Activated CD8-positive, alpha-beta memory T cell treated with anti-CD3 and anti-CD28 coated beads for 48 hours (primary cell): ENCODE results near the gene GGA2.
"Not testable (repeated sequence)": the region's sequence is repeated elsewhere in the genome, so short reads cannot be mapped to it uniquely, and the experiment has no call there.

Source experiments
- DNase-seq, 3 experiments: peaks; one replicate each; pipeline ENCODE4 v3.0.0-alpha.2; 2020; ENCODE audit warnings: low read depth in 2 of 3, low spot score in 2 of 3

Gene GGA2, protein sequence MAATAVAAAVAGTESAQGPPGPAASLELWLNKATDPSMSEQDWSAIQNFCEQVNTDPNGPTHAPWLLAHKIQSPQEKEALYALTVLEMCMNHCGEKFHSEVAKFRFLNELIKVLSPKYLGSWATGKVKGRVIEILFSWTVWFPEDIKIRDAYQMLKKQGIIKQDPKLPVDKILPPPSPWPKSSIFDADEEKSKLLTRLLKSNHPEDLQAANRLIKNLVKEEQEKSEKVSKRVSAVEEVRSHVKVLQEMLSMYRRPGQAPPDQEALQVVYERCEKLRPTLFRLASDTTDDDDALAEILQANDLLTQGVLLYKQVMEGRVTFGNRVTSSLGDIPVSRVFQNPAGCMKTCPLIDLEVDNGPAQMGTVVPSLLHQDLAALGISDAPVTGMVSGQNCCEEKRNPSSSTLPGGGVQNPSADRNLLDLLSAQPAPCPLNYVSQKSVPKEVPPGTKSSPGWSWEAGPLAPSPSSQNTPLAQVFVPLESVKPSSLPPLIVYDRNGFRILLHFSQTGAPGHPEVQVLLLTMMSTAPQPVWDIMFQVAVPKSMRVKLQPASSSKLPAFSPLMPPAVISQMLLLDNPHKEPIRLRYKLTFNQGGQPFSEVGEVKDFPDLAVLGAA

DNA sequence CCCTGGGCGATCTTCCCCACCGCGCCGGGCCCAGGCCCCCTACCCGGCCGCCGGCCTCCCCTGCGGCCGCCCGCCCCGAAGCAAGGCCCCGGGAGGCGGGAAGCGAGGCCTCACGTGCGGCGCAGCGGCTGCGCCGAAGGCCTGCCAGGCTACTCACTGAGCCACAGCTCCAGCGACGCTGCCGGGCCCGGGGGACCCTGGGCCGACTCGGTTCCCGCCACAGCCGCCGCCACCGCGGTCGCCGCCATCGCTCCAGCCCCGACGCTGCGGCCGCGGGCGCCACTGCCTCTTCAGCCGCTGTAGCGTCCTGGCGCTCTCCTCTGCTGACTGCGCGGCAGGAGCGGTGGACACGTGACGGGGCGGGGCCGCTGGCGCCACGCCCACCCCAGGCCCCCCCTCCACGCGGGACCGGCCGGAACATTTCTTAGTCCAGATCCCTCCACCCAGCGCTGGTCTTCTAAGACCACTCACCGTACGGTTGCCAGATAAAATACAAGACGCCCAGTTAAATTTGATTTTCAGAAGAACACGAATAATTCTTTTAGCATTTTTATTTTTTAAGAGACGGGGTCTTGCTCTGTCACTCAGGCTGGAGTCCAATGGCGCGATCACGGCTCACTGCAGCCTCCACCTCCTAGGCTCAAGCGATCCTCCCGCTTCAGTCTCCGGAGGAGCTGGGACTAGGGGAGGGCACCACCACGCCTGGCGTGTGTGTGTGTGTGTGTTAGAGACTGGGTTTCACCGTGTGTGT is at the start of gene GGA2:
GGA2 (minus strand) TSS at position 331 of the 751 bp plus-strand sequence; CDS start at position 248, 83 bp downstream.
- peak; percentile 65 to 70 (median 66) for DNase-seq

DNA sequence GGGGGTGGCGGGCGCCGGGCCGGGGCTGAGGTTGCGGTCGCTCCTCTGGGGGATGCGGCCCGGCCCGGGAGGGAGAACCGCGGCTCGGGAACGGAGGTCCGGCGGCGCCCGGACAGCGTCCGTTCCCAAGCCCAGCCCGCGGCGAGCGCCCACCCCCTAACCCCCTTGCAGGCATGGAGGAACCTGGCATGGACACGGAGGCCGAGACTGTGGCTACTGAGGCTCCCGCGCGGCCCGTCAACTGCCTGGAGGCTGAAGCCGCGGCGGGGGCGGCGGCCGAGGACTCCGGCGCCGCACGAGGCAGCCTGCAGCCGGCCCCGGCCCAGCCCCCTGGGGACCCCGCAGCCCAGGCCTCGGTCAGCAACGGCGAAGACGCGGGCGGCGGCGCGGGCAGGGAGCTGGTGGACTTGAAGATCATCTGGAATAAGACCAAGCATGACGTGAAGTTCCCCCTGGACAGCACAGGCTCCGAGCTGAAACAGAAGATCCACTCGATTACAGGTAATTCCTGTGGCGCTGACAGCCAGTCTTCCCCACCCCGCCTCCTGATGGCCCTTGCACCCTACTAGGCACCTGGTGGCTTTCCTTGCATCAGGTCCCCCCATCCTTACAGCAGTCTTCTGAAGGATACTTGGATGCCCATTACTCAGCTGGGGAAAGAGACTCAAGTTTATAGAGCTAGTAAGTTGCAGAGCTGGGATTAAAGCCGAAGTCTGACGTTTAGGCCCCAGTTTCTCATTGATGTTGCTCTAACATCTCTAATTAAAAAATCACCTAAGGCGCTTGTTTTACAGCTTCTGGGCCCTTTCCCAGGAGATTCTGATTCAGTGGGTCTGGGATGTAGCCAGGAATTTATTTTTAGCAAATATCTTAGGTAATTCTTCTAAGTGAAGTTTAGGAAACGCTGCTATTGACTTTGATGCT is 47.7 kb upstream of the GGA2 start:
- peak in 1 of 3 experiments; percentile 2 for DNase-seq

DNA sequence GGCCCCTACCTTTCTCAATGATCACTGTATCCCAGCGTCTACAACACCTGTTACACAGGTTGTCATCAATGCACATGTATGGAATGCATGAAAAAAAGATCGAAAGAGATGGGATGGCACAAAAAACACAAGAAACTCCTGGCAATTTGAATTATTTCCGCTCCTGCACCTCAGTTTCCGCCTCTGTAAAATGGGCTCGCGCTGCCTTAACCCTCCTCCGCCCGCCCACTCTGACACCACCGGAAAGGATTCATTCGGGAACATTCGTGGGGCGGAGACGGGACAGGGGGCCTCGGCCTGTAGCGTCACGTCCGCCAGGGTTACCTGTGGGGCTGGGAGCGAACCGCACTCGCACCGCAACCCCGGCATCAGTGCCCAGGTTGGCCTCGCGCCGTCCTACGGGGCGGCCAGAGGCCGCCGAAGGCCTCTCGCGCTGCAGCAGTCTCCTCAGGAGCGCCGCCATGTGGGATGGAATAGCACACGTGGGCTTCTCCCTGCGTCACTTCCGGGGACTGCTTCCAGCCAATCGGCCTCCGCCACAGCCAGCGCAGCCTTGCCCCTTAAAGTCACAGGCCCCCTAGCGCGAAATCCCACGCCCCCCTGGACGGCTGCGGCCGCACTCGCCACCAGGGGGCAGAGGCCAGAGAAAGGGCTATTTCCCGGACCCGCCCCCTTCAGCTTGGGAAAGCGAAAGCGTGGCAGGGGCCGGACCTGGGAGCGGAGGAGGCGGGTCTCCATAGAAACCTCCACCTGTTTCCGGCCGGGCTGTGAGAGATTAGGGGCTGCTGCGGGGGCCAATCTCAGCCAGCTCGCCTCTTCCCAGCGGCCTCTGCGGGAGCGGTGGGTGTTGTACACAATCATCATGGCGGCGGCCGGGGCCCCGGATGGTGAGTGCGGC is 46.8 kb upstream of the GGA2 start, which contains the start of the genes EARS2 and UBFD1:
EARS2 (minus strand) TSS at position 470 of the 898 bp plus-strand sequence; CDS start at position 463, 7 bp downstream.
UBFD1 (plus strand) TSS at position 847 of the 898 bp plus-strand sequence; CDS start at position 863, 16 bp downstream.
- DNase-seq, result peak; percentile 95 to 99 (median 97)

DNA sequence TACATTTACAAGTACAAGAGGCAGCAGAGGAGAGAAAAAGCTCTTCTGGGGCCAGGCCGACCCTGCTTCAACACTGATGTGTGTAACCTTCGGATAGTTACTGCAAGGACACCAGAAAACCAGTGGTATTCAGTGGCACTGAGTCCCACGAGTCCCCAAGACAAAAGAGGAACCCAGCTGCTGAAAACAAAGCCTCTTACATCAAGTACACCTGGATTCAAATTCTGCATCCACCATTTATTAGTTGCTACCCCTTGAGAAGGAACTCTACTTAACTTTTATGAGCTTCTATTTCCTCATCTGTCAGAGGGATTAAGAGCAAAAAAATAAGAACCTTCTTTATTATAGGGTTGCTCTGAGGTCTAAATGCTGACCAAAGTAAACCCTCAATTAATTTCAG is 44.2 kb upstream of the GGA2 start:
- no peak for DNase-seq

DNA sequence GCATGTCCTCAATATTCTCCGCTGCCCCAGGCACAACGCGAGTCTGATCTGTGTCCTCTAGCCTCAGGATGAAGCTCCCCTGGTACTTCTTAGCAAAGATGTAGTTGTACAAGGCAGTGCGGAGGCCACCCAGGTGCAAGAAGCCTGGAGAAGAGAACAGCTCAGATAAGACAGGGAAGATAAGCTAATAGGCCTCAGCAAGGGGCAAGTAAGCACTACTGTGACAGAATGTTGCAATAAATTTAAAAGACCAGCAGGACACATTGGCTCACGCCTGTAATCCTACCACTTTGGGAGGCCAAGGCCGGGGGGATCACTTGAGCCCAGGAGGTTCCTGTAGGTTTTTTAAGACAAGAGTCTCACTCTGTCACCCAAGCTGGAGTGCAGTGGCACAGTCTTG is 41.9 kb upstream of the GGA2 start:
- DNase-seq, result no peak

DNA sequence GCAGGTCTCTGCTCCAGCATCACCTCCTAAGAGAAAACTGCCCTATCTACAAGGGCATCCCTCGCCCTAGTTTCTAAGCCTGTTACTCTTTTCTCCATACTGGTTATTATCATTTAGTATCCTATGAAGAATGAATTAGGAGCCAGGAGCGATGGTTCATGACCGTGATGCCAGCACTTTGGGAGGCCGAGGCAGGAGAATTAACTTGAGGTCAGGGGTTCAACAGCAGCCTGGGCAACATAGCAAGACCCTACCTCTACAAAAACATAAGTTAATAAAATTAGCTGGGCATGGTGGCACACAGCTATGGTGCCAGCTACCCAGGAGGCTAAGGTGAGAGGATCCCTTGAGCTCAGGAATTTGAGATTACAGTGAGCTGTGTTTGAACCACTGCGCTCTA is 39.6 kb upstream of the GGA2 start:
- DNase-seq, result no peak

DNA sequence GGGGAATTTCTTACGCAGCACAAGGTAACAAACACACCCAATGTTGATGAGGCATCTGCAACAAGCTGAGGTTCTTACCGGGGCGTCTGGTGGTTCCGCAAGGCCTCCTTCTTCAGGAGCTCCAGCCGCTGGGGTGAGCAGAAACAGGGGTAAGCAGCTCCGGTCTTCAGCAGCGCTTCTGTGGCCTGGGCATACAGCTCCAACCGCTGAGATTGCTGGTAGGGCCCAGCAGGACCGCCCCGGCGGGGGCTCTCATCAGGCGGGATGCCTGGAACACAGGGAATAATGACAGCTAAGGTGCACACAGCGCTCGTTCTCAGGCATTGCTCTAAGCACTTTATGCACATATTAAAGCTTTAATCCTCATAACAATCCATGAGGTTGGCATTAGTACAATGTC is 34.1 kb upstream of the GGA2 start:
- no peak for DNase-seq

DNA sequence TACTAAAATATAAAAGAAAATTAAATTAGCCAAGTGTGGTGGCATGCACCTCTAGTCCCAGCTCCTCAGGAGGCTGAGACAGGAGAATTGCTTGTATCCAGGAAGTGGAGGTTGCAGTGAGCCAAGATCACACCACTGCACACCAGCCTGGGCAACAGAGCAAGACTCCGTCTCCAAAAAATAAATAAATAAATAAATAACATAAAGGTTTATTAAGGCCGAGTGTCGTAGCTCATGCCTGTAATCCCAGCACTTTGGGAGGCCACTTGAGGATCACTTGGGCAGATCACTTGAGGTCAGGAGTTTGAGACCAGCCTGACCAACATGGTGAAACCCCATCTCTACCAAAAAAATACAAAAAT is 30.5 kb upstream of the GGA2 start:
- DNase-seq, result not testable (repeated sequence)

DNA sequence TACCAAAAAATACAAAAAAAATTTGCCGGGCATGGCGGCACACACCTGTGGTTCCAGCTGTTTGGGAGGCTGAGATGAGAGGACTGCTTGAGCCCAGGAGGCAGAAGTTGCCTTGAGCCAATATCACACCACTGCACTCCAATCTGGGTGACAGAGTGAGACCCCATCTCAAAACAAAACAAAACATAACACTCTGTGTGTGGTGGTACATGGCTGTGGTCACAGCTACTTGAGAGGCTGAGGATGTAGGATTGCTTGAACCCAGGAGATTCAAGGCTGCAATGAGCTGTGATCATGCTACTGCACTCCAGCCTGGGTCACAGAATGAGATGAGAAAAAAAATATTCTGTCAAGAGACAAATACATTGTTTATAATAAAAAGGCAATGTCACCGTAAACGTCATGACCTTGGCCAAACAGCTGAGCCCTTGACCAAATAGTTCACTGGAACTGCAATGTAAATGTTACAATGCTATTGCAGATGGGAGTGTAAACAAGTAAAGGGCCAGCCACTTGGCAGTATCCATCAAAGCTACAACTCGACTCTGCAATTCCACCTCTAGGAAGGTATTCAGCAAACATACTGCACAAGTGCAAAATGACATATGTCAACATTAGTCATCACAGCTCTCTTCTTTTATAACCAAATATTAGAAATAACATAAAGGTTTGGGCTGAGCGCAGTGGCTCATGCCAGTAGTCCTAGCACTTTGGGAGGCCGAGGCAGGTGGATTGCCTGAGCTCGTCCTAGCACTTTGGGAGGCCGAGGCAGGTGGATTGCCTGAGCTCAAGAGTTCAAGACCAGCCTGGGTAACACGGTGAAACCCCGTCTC is 29.9 kb upstream of the GGA2 start:
- no peak for DNase-seq

DNA sequence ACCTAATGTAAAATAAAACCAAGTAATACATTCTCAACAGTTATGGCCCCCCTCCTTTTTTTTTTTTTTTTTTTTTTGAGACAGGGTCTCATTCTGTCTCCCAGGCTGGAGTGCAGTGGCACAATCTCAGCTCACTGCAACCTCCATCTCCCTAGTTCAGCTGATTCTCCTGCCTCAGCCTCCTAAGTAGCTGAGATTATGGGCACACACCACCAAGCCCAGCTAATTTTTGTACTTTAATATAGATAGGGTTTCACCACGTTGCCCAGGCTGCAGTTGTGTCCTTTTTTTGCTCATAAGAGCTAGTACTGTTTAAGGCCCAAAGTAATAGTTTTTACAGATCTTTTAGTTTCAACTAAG is 28.6 kb upstream of the GGA2 start:
- DNase-seq, result no peak

DNA sequence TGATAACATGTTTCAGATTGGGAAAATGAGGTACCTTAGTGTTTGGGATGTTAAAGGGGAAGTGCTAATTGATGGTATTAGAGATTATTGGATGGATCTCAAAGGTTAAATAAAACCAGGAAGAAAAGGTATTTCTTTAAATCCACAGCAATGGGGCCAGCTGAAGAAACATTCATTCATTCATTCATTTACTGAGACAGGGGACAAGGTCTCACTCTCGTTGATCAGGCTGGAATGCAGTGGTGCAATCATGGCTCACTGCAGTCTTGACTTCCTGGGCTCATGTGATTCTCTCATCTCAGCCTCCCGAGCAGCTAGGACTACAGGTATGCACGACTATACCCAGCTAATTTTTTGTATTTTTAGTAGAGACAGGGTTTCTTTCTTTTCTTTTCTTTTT is 27.1 kb upstream of the GGA2 start:
- no peak for DNase-seq

DNA sequence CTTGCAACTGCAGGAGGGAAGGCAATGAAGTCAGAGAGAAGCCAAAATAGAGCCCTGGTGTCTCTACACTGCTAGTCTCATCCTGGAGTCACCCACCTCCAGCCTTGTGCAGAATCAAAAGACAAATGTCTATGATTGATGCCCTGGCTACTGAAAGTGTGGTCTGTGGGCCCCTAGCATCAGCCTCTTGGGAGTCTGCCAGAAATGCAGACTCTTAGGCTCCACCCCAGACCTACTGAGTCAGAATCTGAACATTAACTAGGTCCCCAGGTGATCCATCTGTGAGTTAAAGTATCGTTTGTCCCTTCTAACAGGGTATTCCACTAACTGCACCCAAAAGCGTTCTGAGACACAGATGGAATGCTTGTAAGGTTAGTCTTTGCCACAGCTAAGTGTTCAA is 25.6 kb upstream of the GGA2 start:
- no peak for DNase-seq

DNA sequence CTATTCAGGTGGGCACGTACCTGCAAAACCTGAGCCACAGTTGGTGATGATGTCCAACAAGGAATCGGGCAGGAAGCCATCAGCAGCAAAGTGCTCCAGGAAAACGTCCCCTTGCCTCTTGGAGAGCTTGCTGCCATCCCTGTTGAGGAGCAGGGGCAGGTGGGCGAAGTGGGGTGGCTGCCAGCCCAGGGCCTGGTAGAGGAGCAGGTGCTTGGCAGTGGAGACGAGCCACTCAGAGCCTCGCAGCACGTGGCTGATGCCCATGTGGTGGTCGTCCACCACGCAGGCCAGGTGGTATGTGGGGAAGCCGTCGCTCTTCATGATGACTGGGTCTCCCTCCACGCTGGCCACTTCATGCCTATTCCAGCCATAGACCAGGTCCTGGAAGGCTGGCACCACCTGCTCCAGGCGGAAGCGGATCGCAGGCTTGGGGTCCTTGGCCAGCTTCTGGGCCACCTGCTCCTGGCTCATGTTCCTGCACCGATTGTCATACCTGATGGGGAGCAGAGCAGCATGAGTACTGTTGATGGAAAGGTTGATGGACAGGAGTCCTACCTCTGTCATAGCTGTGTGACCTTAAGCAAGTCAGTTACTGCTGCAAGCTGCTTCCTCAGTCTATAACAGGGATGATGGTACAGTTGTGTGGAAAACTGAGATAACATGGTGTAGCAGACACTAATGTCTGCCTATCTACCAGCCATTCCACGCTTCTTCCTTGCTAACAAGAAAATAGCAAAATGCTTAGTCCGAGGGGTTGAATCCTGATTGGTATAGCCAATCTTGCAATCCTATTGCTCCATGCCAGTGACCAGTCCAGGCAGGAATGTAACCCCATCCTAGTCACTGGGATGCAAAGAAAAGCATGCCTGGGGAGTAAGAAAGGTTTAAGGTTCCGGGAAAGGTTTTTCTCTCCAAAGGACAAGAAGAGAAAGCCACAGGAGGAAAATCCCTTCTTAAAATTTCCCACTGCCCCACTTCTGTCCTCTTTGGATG is 24.9 kb upstream of the GGA2 start:
- DNase-seq, result no peak

DNA sequence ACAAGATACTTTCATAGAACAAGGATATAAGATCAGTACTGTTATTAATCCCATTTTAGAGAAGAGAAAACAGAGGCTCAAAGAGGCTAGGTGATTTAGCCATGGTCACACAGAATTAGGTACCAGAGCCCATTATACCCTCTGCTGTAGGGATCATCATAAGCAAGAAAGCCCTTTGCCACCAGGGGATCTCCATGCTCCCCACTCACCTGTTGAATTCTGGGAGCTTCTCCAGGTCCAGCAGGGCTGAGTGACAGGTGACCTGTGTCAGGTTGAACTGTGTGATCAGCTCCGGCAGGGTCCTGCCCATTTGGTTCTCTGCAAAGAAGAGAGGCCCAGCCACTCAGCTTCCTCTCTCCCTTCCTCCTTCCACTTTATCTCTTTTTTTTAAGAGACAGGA is 22.2 kb upstream of the GGA2 start:
- no peak for DNase-seq

DNA sequence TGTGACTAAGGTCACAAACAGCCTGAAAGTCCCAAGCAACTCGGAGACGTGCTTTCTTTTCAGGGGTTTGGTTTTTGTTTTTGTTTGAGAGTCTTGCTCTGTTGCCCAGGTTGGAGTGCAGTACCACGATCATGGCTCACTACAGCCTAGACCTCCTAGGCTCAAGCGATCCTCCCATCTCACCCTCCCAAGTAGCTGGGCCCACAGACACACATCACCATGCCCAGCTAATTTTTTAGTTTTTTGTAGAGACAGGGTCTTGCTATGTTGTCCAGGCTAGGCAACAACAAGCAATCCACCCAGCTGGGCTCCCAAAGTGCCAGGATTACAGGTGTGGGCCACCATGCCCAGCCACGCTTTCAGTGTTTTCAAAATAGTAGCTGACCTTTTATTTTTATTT is 19.8 kb upstream of the GGA2 start:
- no peak for DNase-seq

DNA sequence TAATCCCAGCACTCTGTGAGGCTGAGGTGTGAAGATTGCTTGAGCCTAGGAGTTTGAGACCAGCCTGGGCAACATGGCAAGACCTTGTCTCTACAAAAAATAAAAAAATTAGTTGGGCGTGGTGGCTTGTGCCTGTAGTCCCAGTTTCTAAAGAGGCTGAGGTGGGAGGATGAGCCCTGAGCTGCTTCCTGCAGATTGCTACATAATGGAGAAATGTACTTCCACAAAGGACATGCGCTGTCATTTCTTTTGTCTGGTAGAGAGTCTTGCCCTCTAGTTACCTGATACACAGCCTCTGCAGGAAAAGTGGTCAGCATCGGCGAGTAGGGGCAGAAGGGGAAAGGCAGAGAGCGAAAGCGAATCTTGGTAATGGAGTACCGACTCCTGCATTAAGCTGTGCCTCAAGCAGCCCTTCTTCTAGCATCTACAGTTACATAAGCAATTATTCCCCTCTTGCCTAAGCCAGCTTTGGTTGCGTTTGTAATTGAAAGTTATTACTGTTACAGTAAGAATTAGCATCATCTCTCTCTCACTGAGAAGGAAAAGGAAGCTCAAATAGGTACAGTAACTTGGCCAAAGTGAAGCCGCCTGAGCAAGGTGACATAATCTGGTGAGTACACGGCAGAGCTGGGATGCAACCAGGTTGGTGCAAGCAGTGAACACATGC is 18.5 kb upstream of the GGA2 start:
- DNase-seq, result no peak

DNA sequence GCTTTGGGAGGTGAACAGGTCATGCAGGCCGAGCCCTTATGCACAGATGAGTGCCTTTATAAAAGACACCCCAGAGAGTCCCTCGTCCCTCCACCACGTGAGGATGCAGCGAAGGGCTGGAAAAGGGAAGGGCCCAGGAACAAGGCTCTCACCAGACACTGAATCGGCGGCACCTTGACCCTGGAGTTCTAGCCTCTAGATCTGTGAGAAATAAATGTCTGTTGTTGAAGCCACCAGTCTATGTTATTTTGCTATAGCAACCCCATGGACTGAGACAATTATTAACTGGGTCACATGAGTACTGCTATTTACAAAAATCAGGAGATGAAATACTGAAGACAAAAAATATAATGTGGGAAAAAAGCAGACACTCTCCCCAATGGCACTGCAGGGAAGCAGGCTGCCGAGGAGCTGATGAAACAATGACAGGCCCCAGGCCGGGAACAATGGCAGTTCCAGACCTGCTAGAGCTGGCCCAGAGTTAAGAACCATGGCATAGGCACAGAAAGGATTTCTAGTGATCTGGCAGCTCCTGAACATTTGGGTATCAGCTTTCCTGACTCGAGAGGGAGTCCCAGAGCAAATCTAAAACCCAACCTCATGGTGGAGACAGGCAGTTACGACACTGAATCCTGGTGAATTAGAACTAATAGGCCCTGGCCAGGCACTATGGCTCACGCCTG is 17.8 kb upstream of the GGA2 start:
- DNase-seq, result no peak
